ENCODE data around the gene FAM50B.

FAM50B gene

DNA sequence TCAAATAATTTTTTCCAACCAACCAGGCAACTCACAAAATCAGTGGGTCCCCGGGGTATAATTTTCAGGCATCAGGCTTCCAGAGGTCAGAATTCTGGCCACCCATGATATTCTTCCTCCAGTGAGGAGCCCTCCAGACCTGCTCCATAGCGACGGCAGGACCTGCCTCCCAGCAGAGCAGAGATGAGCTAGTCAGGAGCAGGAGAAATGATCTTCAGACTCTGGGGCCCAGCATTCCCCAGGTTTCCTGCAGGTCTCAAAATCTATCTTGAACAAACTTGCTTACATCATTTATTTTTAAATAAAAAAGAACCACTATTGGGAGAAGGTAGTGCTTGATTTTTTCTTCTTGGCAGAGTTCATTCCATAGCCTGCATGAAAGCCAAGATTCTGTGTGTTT lies 44.7 kb downstream of the FAM50B start:
- no peak for DNase-seq (ENCODE audit: low spot score)

DNA sequence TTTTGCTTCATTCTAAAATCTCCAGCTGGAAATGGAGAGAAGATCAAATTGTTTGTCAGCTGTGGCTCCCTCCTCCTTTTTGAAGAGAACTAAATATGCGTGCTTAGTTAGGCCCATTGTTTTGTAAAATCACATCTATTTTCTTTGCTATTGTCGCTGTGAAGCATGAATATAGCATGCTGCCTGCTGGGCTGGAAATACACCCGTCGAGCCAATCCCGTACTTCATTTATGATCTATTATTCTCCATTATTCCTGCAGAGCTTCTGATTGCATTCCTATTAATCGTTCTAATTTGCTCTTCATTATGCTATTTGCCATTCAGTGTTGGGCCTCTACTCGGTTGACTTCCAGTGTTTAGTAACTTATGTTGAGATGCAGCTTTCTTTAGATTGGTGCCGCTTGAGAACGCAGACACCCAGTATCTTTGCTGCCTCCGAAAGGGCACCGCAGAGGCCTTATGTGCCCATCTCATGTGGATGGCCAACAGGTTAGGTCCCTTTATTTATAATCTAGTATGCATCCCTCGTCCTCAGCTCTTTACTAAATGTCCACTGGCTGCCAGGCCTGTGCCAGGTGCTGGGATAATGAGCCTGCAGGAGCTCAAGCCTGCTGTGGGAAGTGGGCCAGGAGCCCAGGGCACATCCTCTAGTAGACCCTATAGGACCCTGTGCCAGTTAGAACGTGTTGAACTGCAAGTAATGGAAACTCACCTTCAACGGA lies 45.6 kb downstream of the FAM50B start:
- DNase-seq (ENCODE audit: low spot score): no peak

DNA sequence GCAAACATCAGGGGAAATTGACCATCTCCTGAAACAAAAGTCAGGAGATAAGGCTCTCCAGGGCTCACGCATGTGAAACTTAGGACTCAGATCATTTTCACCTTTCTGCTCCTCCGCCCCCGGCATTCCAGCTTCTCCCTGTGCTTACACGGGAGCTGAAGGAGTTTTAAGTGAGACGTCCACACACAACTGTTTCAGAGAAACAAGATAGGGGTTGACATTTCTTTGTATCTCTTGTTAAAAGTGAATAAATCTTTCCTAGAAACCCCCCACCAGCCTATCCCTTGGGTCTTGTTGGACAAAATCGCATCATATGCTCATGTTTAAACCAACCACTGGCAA lies 46.1 kb downstream of the FAM50B start:
- no peak for DNase-seq (ENCODE audit: low spot score)

DNA sequence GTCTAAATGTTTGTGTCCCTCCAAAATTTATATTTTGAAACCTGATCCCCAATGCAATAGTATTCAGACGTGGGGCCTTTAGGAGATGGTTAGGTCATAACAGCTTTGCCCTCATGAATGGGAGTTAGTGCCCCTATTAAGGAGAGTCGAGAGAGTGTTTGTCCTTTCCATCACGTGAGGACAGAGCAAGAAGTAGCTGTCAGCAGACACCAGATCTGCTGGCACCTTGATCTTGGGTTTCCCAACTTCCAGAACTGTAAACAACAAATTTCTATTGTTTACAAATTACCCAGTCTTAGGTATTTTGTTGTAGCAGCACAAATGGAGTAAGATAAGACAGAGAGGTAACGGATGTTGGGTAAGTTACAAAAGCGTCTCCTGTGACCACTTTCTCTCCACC lies 46.6 kb downstream of the FAM50B start:
- no peak for DNase-seq (ENCODE audit: low spot score)

DNA sequence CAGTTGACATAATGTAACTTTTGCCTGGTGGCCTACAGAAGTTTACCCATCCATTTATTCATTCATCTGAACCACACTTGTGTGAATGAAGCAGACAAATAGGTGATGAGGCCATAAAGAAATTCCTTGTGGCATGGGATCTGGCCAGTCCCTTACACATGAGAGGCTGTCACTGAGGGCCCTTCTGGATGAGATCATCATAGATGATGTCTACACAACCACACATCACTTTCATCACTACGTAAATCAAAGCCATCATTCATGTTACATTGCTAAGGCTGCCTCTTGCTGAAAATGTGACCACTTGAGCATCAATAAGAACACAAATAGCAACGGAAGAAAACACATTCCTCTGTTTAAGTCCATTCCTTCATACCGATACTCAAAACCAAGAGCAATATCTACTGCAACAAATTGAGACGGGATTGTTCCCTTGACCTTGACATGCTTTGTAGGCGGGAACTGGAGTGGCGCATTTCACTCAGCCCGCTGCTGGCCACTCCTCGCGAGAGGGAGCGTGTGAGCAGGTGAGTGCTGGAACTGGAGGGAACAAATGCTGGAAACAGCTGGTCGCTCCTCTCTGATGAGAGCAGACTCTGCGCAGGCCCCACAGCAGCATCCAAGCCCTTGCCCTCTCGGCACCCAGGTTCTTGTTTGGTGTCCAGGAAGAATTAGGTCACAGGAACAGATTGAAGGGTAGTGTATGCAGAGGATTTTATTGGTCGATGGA lies 49.3 kb downstream of the FAM50B start:
- no peak for DNase-seq (ENCODE audit: low spot score)

DNA sequence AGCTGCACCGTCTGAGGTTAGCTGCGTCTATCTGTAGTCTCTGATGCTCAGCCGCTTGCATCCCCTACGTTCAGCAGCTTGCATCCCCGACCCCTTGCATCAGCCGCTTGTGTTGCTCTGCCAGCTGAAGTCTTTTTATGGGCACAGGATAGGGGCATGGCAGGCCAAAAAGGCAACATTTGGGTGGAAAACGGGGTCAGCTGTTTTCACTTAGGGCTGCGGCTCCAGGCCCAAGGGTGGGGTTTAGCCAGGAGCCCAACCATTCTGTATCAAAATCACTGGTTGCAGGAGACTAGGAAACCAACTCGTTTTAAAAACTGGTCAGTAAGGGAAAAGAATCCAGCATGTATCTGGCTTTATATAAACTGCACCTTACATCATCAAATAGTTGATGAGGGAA lies 49.9 kb downstream of the FAM50B start:
- DNase-seq (ENCODE audit: low spot score): no peak

DNA sequence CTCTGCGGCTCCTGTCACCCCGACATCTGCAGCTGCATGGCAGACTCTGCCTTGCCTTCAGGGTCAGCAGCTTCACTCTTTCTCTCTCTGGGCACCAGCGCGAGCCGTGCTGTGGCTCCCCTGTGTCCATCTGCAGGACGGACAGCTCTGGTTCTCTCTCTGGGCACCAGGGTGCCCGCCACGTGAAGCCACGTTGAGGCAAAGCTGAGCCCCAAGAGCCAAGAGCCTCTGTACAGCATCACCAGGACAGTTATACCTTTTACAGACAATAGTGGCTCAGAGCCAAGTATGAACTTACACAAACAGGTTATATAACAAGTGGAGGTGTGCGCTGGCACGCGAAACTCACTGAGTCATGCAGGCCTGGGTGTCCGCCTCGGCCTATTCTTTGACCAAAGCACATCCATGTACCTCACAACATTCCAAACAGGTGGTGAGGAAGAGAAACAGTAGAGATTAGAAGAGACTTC lies 50.8 kb downstream of the FAM50B start:
- DNase-seq (ENCODE audit: low spot score): no peak
